ENCODE measurements around the gene CBX5.

GRCh38 chr12:54301428-54302048, 21.6 kb upstream of the CBX5 start:
- TF ChIP-seq CTCF (IDR thresholded peaks at IDR 0.05) (no peak), POLR2A (IDR thresholded peaks at IDR 0.05) (no peak)
